RWPE1 (cell line): Measurements from ENCODE around the gene CFAP65.

Source experiments
- CTCF ChIA-PET: fragments of 350-600 bp; sonication (Branson Sonifier 250); formaldehyde crosslinking; extraction: SDS; loops from one replicate; lab custom pipeline; 2021; lab: Yijun Ruan, JAX
- POLR2A ChIA-PET: fragments of 400-600 bp; formaldehyde crosslinking; extraction: SDS; loops from one replicate; lab custom pipeline; 2020; ENCODE audit warnings: antibody characterized with exemption; ENCODE audit not compliant: low non-redundant PET; lab: Yijun Ruan, JAX
- DNase-seq: peaks from one replicate; pipeline ENCODE4 v3.0.0; 2012; ENCODE audit warnings: low spot score
- H3K27ac ChIP-seq: fragments of 450-650 bp; 2 replicates; pipeline ENCODE4 v1.5.1; 2017
- TF ChIP-seq, protein P1 (sequence below): fragments of 450-650 bp; conservative IDR thresholded peaks from 2 replicates; pipeline ENCODE4 v1.5.1; 2017; ENCODE audit warnings: low read depth, mild to moderate bottlenecking

The CFAP65 gene

DNA sequence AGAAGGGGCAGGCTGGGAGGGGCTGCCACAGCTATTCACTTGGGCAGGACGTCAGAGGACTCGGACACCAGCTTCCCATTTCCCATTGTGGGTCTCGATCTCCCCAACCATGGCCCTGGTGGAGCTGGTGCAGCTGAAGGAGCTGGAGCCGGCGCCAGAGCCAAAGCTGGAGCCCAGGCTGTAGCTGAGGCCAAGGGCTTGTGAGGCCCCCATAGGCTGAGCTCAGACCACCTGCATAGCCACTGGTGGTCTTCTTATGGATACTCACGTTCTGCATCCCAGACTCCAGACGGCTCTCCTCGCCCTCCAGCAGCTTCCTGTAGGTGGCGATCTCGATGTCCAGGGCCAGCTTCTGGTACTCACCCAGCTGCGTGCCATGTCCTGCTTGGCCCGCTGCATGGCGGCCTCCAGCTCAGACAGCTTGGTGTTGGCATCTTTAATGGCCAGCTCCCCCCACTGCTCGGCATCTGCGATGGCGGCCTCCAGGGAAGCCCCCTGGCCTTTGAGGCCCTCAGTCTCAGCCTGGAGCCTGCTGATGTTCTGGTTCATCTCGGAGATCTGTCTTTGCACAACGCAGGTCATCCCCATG lies 87.9 kb downstream of the CFAP65 start:
- no peak for DNase-seq
- TF ChIP-seq, protein P1, sequence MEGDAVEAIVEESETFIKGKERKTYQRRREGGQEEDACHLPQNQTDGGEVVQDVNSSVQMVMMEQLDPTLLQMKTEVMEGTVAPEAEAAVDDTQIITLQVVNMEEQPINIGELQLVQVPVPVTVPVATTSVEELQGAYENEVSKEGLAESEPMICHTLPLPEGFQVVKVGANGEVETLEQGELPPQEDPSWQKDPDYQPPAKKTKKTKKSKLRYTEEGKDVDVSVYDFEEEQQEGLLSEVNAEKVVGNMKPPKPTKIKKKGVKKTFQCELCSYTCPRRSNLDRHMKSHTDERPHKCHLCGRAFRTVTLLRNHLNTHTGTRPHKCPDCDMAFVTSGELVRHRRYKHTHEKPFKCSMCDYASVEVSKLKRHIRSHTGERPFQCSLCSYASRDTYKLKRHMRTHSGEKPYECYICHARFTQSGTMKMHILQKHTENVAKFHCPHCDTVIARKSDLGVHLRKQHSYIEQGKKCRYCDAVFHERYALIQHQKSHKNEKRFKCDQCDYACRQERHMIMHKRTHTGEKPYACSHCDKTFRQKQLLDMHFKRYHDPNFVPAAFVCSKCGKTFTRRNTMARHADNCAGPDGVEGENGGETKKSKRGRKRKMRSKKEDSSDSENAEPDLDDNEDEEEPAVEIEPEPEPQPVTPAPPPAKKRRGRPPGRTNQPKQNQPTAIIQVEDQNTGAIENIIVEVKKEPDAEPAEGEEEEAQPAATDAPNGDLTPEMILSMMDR = no peak
- H3K27ac ChIP-seq = no peak overlapping the region
- ChIA-PET CTCF (interaction anchor here (1.0 kb wide), 2 partner anchors 27 to 77 kb away, joined by 4 read pairs; no protein-coding TSS in a partner anchor), POLR2A (no interaction called here)
